Neural progenitor cell (in vitro differentiated cells): Measurements from ENCODE around the gene CEBPZ. TPM values are rescaled to one million over a fixed set of nuclear protein-coding genes. Genes with fewer than 3 reads are reported as not detected.

Experiments
- DNase-seq: peaks from one replicate; pipeline ENCODE4 v3.0.0-alpha.2; 2016; ENCODE audit warnings: low spot score
- H2AFZ ChIP-seq: fragments of 200-600 bp; sonication (generic); replicated peaks from 2 replicates; pipeline ENCODE4 v1.6.1; 2016; ENCODE audit warnings: antibody characterized with exemption
- H3F3A ChIP-seq: fragments of 200-600 bp; sonication (generic); 2 replicates; pipeline ENCODE4 v1.6.1; 2016; ENCODE audit warnings: antibody characterized with exemption, low read depth
- H3K27ac ChIP-seq: fragments of 200-600 bp; sonication (generic); 2 replicates; pipeline ENCODE4 v1.5.1; 2016; ENCODE audit warnings: mild to moderate bottlenecking
- H3K27me3 ChIP-seq: fragments of 200-600 bp; sonication (generic); 2 replicates; pipeline ENCODE4 v1.6.1; 2016; ENCODE audit warnings: mild to moderate bottlenecking, moderate library complexity
- H3K36me3 ChIP-seq: fragments of 200-600 bp; sonication (generic); 2 replicates; pipeline ENCODE4 v1.5.1; 2016
- H3K4me1 ChIP-seq: fragments of 200-600 bp; sonication (generic); 2 replicates; pipeline ENCODE4 v1.6.1; 2016; ENCODE audit warnings: mixed run types
- H3K4me2 ChIP-seq: fragments of 200-600 bp; sonication (generic); 2 replicates; pipeline ENCODE4 v1.6.1; 2016
- H3K4me3 ChIP-seq: fragments of 200-600 bp; sonication (generic); 2 replicates; pipeline ENCODE4 v1.5.1; 2016
- H3K79me2 ChIP-seq: fragments of 200-600 bp; sonication (generic); 2 replicates; pipeline ENCODE4 v1.6.1; 2016; ENCODE audit warnings: low read depth
- H3K9ac ChIP-seq: fragments of 200-600 bp; sonication (generic); 2 replicates; pipeline ENCODE4 v1.6.1; 2016
- H3K9me3 ChIP-seq: fragments of 200-600 bp; sonication (generic); 2 replicates; pipeline ENCODE4 v1.5.1; 2016; ENCODE audit warnings: low read depth
- H4K20me1 ChIP-seq: fragments of 200-600 bp; sonication (generic); 2 replicates; pipeline ENCODE4 v1.6.1; 2016; ENCODE audit warnings: low read depth
- H3K27ac Mint-ChIP-seq: 3 replicates; pipeline ENCODE4 v1.8.0; 2021; ENCODE audit warnings: mixed read lengths
- H3K27me3 Mint-ChIP-seq: 2 replicates; pipeline ENCODE4 v1.8.0; 2022; ENCODE audit warnings: low read depth, mild to moderate bottlenecking, inconsistent platforms, moderate library complexity, mixed read lengths; ENCODE audit not compliant: insufficient read depth
- H3K36me3 Mint-ChIP-seq: 3 replicates; pipeline ENCODE4 v1.8.0; 2021; ENCODE audit warnings: mixed read lengths
- H3K4me1 Mint-ChIP-seq: 3 replicates; pipeline ENCODE4 v1.8.0; 2021; ENCODE audit warnings: mixed read lengths
- H3K4me3 Mint-ChIP-seq: 3 replicates; pipeline ENCODE4 v1.8.0; 2021; ENCODE audit warnings: mild to moderate bottlenecking, moderate library complexity, mixed read lengths
- H3K9me3 Mint-ChIP-seq: 3 replicates; pipeline ENCODE4 v1.8.0; 2020; ENCODE audit warnings: mixed read lengths
- EZH2 ChIP-seq: fragments of 200-600 bp; sonication (generic); IDR thresholded peaks from 2 replicates; pipeline ENCODE4 v1.6.1; 2017; ENCODE audit warnings: antibody characterized with exemption, mild to moderate bottlenecking, moderate library complexity
- EZH2phosphoT487 ChIP-seq: fragments of 200-600 bp; sonication (generic); IDR thresholded peaks from 2 replicates; pipeline ENCODE4 v1.6.1; 2017; ENCODE audit warnings: antibody characterized with exemption
- total RNA-seq: library from RNA; depleted of rRNA; stranded (reverse); fragments of >200 nt; gene quantifications from 2 replicates; pipeline ENCODE4 v1.2.3, GENCODE V29; 2015; ENCODE audit warnings: low replicate concordance
- TF ChIP-seq, protein P1 (sequence below): fragments of 200-600 bp; sonication (generic); IDR thresholded peaks from 2 replicates; pipeline ENCODE4 v1.5.1; 2017; ENCODE audit warnings: antibody characterized with exemption, mild to moderate bottlenecking

The CEBPZ gene
- total RNA-seq, 1 donor from 2014 or later = 86.6 TPM

GRCh38 chr2:37188570-37188969 lies 42.8 kb downstream of the CEBPZ start, which contains the start of gene SULT6B1:
Gene SULT6B1 (minus strand): TSS chr2:37188670. CDS start chr2:37188640, 30 bp downstream.
- H3K27me3 ChIP-seq = no peaks in the 10 kb centered on the region
- H3K4me1 ChIP-seq = peaks cover 21% of the 10 kb centered on the region
- H3K9ac ChIP-seq = no peak within 1 kb of the TSS
- no peaks in the 10 kb centered on the region for H3K27me3 Mint-ChIP-seq
- H3K36me3 Mint-ChIP-seq = no peaks in the 10 kb centered on the region
- no peak within 1 kb of the TSS for H3K27ac Mint-ChIP-seq
- H3K36me3 ChIP-seq = no peaks in the 10 kb centered on the region
- H3K4me1 Mint-ChIP-seq = peaks cover 9% of the 10 kb centered on the region
- peaks cover 29% of the 10 kb centered on the region for H3F3A ChIP-seq
- H3K9me3 Mint-ChIP-seq = no peaks in the 10 kb centered on the region
- no peak within 1 kb of the TSS for H2AFZ ChIP-seq
- H3K27ac ChIP-seq = no peak within 1 kb of the TSS
- no peaks in the 10 kb centered on the region for H4K20me1 ChIP-seq
- no peak within 1 kb of the TSS for H3K4me2 ChIP-seq
- no peak for TF ChIP-seq EZH2phosphoT487
- TF ChIP-seq, protein P1, sequence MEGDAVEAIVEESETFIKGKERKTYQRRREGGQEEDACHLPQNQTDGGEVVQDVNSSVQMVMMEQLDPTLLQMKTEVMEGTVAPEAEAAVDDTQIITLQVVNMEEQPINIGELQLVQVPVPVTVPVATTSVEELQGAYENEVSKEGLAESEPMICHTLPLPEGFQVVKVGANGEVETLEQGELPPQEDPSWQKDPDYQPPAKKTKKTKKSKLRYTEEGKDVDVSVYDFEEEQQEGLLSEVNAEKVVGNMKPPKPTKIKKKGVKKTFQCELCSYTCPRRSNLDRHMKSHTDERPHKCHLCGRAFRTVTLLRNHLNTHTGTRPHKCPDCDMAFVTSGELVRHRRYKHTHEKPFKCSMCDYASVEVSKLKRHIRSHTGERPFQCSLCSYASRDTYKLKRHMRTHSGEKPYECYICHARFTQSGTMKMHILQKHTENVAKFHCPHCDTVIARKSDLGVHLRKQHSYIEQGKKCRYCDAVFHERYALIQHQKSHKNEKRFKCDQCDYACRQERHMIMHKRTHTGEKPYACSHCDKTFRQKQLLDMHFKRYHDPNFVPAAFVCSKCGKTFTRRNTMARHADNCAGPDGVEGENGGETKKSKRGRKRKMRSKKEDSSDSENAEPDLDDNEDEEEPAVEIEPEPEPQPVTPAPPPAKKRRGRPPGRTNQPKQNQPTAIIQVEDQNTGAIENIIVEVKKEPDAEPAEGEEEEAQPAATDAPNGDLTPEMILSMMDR = no peak
- TF ChIP-seq EZH2 = no peak
- no peak within 1 kb of the TSS for H3K4me3 Mint-ChIP-seq
- H3K4me3 ChIP-seq = no peak within 1 kb of the TSS
- DNase-seq = no peak
- H3K9me3 ChIP-seq = no peaks in the 10 kb centered on the region
- no peaks in the 10 kb centered on the region for H3K79me2 ChIP-seq

GRCh38 chr2:37181726-37182684 lies 49.4 kb downstream of the CEBPZ start:
- Histone ChIP-seq H3K9ac (no peak overlapping the region), H3K79me2 (no peaks in the 10 kb centered on the region), H3K27me3 (no peaks in the 10 kb centered on the region), H2AFZ (peak overlapping the region; percentile 70), H3K4me1 (peaks cover 9% of the 10 kb centered on the region), H4K20me1 (no peaks in the 10 kb centered on the region), H3K4me2 (peak overlapping the region; percentile 53), H3K27ac (no peak overlapping the region), H3K36me3 (no peaks in the 10 kb centered on the region), H3F3A (peaks cover 11% of the 10 kb centered on the region), H3K9me3 (no peaks in the 10 kb centered on the region), H3K4me3 (no peak overlapping the region)
- H3K4me1 Mint-ChIP-seq = no peaks in the 10 kb centered on the region
- H3K4me3 Mint-ChIP-seq = no peak overlapping the region
- peaks cover 2% of the 10 kb centered on the region for H3K27me3 Mint-ChIP-seq
- no peak for TF ChIP-seq EZH2phosphoT487
- TF ChIP-seq, protein P1 = no peak
- TF ChIP-seq EZH2 = no peak
- no peaks in the 10 kb centered on the region for H3K36me3 Mint-ChIP-seq
- DNase-seq = no peak
- H3K9me3 Mint-ChIP-seq = no peaks in the 10 kb centered on the region
- H3K27ac Mint-ChIP-seq = no peak overlapping the region

GRCh38 chr2:37180640-37181039 lies 50.8 kb downstream of the CEBPZ start:
- DNase-seq = no peak
- Histone ChIP-seq H3K9me3 (no peaks in the 10 kb centered on the region), H3F3A (peaks cover 11% of the 10 kb centered on the region), H3K4me2 (no peak overlapping the region), H3K79me2 (no peaks in the 10 kb centered on the region), H3K36me3 (no peaks in the 10 kb centered on the region), H4K20me1 (no peaks in the 10 kb centered on the region), H3K27me3 (no peaks in the 10 kb centered on the region), H3K4me3 (no peak overlapping the region), H3K27ac (no peak overlapping the region), H3K9ac (no peak overlapping the region), H3K4me1 (peaks cover 9% of the 10 kb centered on the region), H2AFZ (no peak overlapping the region)
- Mint-ChIP-seq H3K4me3 (no peak overlapping the region), H3K27me3 (peaks cover 2% of the 10 kb centered on the region), H3K27ac (no peak overlapping the region), H3K36me3 (no peaks in the 10 kb centered on the region), H3K4me1 (no peaks in the 10 kb centered on the region), H3K9me3 (no peaks in the 10 kb centered on the region)
- TF ChIP-seq EZH2phosphoT487 (no peak), EZH2 (no peak)
- TF ChIP-seq, protein P1 = no peak
